ENCODE data around the gene CORO2A. TPM values are rescaled to one million over a fixed set of nuclear protein-coding genes. Genes with fewer than 3 reads are reported as not detected.
A peak's percentile ranks its signal among the peaks of the same experiment; 100 is the strongest.

CORO2A gene
- total and polyA plus RNA-seq, 2 of the 13 experiments (the other 11 are each of a cell fraction or from before 2014, with no cell fraction given) = 14.4 to 15.3 TPM

DNA sequence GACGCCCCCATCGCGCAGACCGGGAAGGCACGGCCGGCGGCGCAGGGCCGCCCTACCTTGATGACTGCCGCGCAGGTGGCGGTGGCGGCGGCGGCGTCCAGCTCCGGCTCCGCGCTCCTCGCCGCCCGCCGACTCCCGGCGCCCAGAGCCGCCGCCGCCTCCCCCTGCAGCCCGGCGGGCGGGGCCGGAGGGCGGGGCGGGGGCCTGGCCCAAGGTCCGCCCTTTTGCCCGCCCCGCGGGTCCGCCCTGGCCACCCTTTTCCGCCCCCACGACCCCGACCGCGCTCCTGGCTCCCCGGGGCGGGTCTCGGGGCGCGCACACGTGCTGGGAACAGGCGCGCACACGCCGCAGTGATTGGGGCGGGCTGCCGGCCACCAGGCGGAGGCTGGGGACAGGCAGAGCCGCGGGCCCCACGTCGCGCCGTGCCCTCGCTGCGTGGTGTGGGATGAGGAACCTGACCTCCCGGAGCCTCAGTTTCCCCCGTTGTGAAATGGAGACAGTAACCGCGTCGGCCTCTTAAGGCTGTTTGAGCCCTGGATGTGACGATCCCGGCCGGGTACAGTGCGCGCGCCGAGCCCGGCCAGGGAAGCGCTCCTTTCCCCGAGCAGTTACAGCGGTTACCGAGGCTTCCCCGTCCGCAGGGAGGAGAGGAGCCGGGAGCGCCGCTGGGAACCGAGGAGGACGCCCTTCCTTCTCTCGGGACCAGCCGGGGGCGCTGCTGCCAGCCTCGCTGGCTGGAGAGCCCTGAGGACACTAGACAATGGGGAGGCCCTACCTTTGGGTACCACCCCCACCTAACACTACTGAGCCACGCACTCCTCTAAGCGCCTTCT lies at the start of gene CORO2A (continued):
- TF ChIP-seq NR2F6 (IDR thresholded peaks at IDR 0.05) (no peak), NR2F6 (CRISPR knock-in tag; IDR thresholded peaks at IDR 0.05) (peak; percentile 6; the same call in 1 of the 2 replicates), NFRKB (IDR thresholded peaks at IDR 0.05) (no peak), SMAD9 (CRISPR knock-in tag; IDR thresholded peaks at IDR 0.05) (no peak), ATF7-NPFF (CRISPR knock-in tag; IDR thresholded peaks at IDR 0.05; ENCODE audit: low read depth) (peak; percentile 45; the same call in 1 of the 2 replicates), ZNF160 (CRISPR knock-in tag; IDR thresholded peaks at IDR 0.05) (peak; percentile 84; the same call in 1 of the 2 replicates), SP140L (CRISPR knock-in tag; IDR thresholded peaks at IDR 0.05; ENCODE audit: borderline replicate concordance) (no peak), ZBTB7B (CRISPR knock-in tag; IDR thresholded peaks at IDR 0.05) (peak; percentile 63; the same call in 1 of the 2 replicates), SRSF9 (IDR thresholded peaks at IDR 0.05; ENCODE audit: borderline replicate concordance, insufficient read depth, low read depth, low read length, poor library complexity, severe bottlenecking) (no peak), ZNF891 (CRISPR knock-in tag; IDR thresholded peaks at IDR 0.05) (peak; percentile 74; the same call in 1 of the 2 replicates), HHEX (CRISPR knock-in tag; IDR thresholded peaks at IDR 0.05) (no peak), NFE2 (CRISPR knock-in tag; IDR thresholded peaks at IDR 0.05) (no peak), ZNF547 (CRISPR knock-in tag; IDR thresholded peaks at IDR 0.05) (0 out of 2 replicates have a peak, but pooled peaks have one; percentile 28), TOPORS (CRISPR knock-in tag; IDR thresholded peaks at IDR 0.05) (peak; percentile 80; the same call in 1 of the 2 replicates), STAT5B (CRISPR knock-in tag; IDR thresholded peaks at IDR 0.05) (no peak), RNF2 (conservative IDR thresholded peaks at IDR 0.05; ENCODE audit: low read depth) (0 out of 2 replicates have a peak, but pooled peaks have one; percentile 28), ZNF678 (CRISPR knock-in tag; IDR thresholded peaks at IDR 0.05) (no peak), SMYD3 (CRISPR knock-in tag; IDR thresholded peaks at IDR 0.05) (0 out of 2 replicates have a peak, but pooled peaks have one; percentile 45), ZNF230 (CRISPR knock-in tag; IDR thresholded peaks at IDR 0.05) (no peak), POLR2AphosphoS5 (IDR thresholded peaks at IDR 0.05; ENCODE audit: low read depth, low read length) (no peak), IKZF4 (CRISPR knock-in tag; IDR thresholded peaks at IDR 0.05; ENCODE audit: borderline replicate concordance, low read depth, not compliant biosample characterization) (no peak), REL (CRISPR knock-in tag; conservative IDR thresholded peaks at IDR 0.05) (no peak), NR2C2 (CRISPR knock-in tag; IDR thresholded peaks at IDR 0.05; ENCODE audit: borderline replicate concordance) (no peak; the same call in 1 of the 2 replicates), ZNF773 (CRISPR knock-in tag; IDR thresholded peaks at IDR 0.05; ENCODE audit: borderline replicate concordance) (no peak; the same call in 1 of the 2 replicates), ZNF570 (CRISPR knock-in tag; IDR thresholded peaks at IDR 0.05; ENCODE audit: borderline replicate concordance) (no peak)
- TF ChIP-seq, protein P1, sequence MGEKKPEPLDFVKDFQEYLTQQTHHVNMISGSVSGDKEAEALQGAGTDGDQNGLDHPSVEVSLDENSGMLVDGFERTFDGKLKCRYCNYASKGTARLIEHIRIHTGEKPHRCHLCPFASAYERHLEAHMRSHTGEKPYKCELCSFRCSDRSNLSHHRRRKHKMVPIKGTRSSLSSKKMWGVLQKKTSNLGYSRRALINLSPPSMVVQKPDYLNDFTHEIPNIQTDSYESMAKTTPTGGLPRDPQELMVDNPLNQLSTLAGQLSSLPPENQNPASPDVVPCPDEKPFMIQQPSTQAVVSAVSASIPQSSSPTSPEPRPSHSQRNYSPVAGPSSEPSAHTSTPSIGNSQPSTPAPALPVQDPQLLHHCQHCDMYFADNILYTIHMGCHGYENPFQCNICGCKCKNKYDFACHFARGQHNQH (CRISPR knock-in tag; IDR thresholded peaks at IDR 0.05) = no peak; the same call in 1 of the 2 replicates
- TF ChIP-seq, protein P2, sequence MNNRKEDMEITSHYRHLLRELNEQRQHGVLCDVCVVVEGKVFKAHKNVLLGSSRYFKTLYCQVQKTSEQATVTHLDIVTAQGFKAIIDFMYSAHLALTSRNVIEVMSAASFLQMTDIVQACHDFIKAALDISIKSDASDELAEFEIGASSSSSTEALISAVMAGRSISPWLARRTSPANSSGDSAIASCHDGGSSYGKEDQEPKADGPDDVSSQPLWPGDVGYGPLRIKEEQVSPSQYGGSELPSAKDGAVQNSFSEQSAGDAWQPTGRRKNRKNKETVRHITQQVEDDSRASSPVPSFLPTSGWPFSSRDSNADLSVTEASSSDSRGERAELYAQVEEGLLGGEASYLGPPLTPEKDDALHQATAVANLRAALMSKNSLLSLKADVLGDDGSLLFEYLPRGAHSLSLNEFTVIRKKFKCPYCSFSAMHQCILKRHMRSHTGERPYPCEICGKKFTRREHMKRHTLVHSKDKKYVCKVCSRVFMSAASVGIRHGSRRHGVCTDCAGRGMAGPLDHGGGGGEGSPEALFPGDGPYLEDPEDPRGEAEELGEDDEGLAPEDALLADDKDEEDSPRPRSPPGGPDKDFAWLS (CRISPR knock-in tag; IDR thresholded peaks at IDR 0.05; ENCODE audit: borderline replicate concordance) = no peak
- TF ChIP-seq, protein P3, sequence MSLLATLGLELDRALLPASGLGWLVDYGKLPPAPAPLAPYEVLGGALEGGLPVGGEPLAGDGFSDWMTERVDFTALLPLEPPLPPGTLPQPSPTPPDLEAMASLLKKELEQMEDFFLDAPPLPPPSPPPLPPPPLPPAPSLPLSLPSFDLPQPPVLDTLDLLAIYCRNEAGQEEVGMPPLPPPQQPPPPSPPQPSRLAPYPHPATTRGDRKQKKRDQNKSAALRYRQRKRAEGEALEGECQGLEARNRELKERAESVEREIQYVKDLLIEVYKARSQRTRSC (CRISPR knock-in tag; IDR thresholded peaks at IDR 0.05; ENCODE audit: low read depth) = no peak

Measured in HepG2 (cell line).